Measurements from ENCODE around the gene DCUN1D1.
"Not testable (repeated sequence)": the region's sequence is repeated elsewhere in the genome, so short reads cannot be mapped to it uniquely, and the experiment has no call there.

The DCUN1D1 gene
- long read RNA-seq, donor 1, full-length matches to known transcripts, result 3 of 3 reads
- long read RNA-seq, donor 1, partial matches to known transcripts, result 0 of 3 reads
- long read RNA-seq, donor 1, other reads (novel, unspliced or antisense), result 0 of 3 reads
- long read RNA-seq, donor 2, full-length matches to known transcripts, result 4 of 9 reads
- long read RNA-seq, donor 2, partial matches to known transcripts, result 5 of 9 reads
- long read RNA-seq, donor 2, other reads (novel, unspliced or antisense), result 0 of 9 reads
- long read RNA-seq, donor 3, full-length matches to known transcripts, result 5 of 5 reads
- long read RNA-seq, donor 3, partial matches to known transcripts, result 0 of 5 reads
- long read RNA-seq, donor 3, other reads (novel, unspliced or antisense), result 0 of 5 reads
- long read RNA-seq, donor 4, full-length matches to known transcripts, result 4 of 4 reads
- long read RNA-seq, donor 4, partial matches to known transcripts, result 0 of 4 reads
- long read RNA-seq, donor 4, other reads (novel, unspliced or antisense), result 0 of 4 reads
- long read RNA-seq, donor 5, full-length matches to known transcripts, result 6 of 6 reads
- long read RNA-seq, donor 5, partial matches to known transcripts, result 0 of 6 reads
- long read RNA-seq, donor 5, other reads (novel, unspliced or antisense), result 0 of 6 reads
- long read RNA-seq, donor 6, full-length matches to known transcripts, result 7 of 16 reads
- long read RNA-seq, donor 6, partial matches to known transcripts, result 9 of 16 reads
- long read RNA-seq, donor 6, other reads (novel, unspliced or antisense), result 0 of 16 reads
- long read RNA-seq, donor 7, full-length matches to known transcripts, result 5 of 10 reads
- long read RNA-seq, donor 7, partial matches to known transcripts, result 5 of 10 reads
- long read RNA-seq, donor 7, other reads (novel, unspliced or antisense), result 0 of 10 reads
- long read RNA-seq, donor 8, full-length matches to known transcripts, result 10 of 10 reads
- long read RNA-seq, donor 8, partial matches to known transcripts, result 0 of 10 reads
- long read RNA-seq, donor 8, other reads (novel, unspliced or antisense), result 0 of 10 reads

GRCh38 chr3:182980204-182981037, at the start of gene DCUN1D1:
Gene DCUN1D1 (minus strand): TSS chr3:182980538. CDS start chr3:182980489, 49 bp downstream.
- peak; percentile 53 for DNase-seq

GRCh38 chr3:183028416-183028815, 48.1 kb upstream of the DCUN1D1 start:
- DNase-seq, result no peak

- DNase-seq, result no peak
Observed at GRCh38 chr3:183027276-183027675, 46.9 kb upstream of the DCUN1D1 start.

- DNase-seq, result no peak
Observed at GRCh38 chr3:183022936-183023516, 42.7 kb upstream of the DCUN1D1 start.

GRCh38 chr3:183018421-183019192, 38.3 kb upstream of the DCUN1D1 start:
- DNase-seq, result no peak

- no peak for DNase-seq
Observed at GRCh38 chr3:183015185-183015584, 34.8 kb upstream of the DCUN1D1 start.

- no peak for DNase-seq
Observed at GRCh38 chr3:183013856-183014255, 33.5 kb upstream of the DCUN1D1 start.

- DNase-seq, result no peak
Observed at GRCh38 chr3:183013074-183013473, 32.7 kb upstream of the DCUN1D1 start.

GRCh38 chr3:183008800-183009199, 28.5 kb upstream of the DCUN1D1 start:
- no peak for DNase-seq

- DNase-seq, result no peak
Observed at GRCh38 chr3:183008303-183008702, 28.0 kb upstream of the DCUN1D1 start.

- DNase-seq, result no peak
Observed at GRCh38 chr3:183006396-183007002, 26.2 kb upstream of the DCUN1D1 start.

- no peak for DNase-seq
Observed at GRCh38 chr3:182999767-183000166, 19.4 kb upstream of the DCUN1D1 start.

- DNase-seq, result not testable (repeated sequence)
Observed at GRCh38 chr3:182993486-182994201, 13.3 kb upstream of the DCUN1D1 start.

- no peak for DNase-seq
Observed at GRCh38 chr3:182989566-182989965, 9.2 kb upstream of the DCUN1D1 start.

GRCh38 chr3:182986021-182986420, 5.7 kb upstream of the DCUN1D1 start:
- no peak for DNase-seq

GRCh38 chr3:182983876-182984275, 3.5 kb upstream of the DCUN1D1 start:
- no peak for DNase-seq

- DNase-seq, result peak; percentile 47
Observed at GRCh38 chr3:182981038-182981380, 671 bp upstream of the DCUN1D1 start.

GRCh38 chr3:182979674-182980191, 605 bp downstream of the DCUN1D1 start:
- peak; percentile 69 for DNase-seq

GRCh38 chr3:182979103-182979673, 1.1 kb downstream of the DCUN1D1 start:
- DNase-seq, result no peak

All from right kidney (tissue), 9 donors.